MM.1S (cell line): ENCODE data around the gene DUSP14.

Experiments
- EZH2phosphoT487 ChIP-seq: fragments of 300-600 bp; sonication (generic); IDR thresholded peaks from 2 replicates; pipeline ENCODE4 v1.6.1; 2018; ENCODE audit warnings: antibody characterized with exemption, low read length
- TF ChIP-seq, protein P1 (sequence below): fragments of 300-600 bp; sonication (generic); IDR thresholded peaks from 2 replicates; pipeline ENCODE4 v1.5.1; 2016; ENCODE audit warnings: antibody characterized with exemption, low read length, mixed read lengths

DNA sequence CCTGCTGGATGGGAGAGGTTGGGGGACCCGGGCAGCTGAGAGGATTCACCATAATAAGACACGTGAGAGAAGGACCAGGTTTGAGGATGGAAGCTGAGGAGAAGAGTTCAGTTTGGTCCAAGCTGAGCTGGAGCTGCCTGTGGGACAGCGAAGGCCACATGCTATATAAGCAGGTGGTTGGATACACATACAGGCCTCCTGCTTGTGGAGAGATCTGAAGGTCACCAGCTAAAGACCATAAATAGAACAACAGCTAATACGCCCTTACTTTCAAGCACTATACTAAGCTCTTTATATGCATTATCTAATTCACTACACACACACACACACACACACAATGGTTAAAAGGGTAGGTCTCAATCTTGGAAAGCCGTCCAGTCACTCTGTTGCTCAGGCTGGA lies 32.1 kb downstream of the DUSP14 start:
- TF ChIP-seq, protein P1, sequence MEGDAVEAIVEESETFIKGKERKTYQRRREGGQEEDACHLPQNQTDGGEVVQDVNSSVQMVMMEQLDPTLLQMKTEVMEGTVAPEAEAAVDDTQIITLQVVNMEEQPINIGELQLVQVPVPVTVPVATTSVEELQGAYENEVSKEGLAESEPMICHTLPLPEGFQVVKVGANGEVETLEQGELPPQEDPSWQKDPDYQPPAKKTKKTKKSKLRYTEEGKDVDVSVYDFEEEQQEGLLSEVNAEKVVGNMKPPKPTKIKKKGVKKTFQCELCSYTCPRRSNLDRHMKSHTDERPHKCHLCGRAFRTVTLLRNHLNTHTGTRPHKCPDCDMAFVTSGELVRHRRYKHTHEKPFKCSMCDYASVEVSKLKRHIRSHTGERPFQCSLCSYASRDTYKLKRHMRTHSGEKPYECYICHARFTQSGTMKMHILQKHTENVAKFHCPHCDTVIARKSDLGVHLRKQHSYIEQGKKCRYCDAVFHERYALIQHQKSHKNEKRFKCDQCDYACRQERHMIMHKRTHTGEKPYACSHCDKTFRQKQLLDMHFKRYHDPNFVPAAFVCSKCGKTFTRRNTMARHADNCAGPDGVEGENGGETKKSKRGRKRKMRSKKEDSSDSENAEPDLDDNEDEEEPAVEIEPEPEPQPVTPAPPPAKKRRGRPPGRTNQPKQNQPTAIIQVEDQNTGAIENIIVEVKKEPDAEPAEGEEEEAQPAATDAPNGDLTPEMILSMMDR, result no peak
- no peak for TF ChIP-seq EZH2phosphoT487
